Measurements from ENCODE around the gene HNRNPL. TPM values are rescaled to one million over a fixed set of nuclear protein-coding genes. Genes with fewer than 3 reads are reported as not detected.
"Not testable (repeated sequence)": the region's sequence is repeated elsewhere in the genome, so short reads cannot be mapped to it uniquely, and the experiment has no call there.

The HNRNPL gene
- total RNA-seq, 2 experiments from 2014 or later = 517 to 535 TPM

GRCh38 chr19:38830039-38830733, 19.6 kb downstream of the HNRNPL start:
- H3K4me1 Mint-ChIP-seq = peaks cover 40% of the 10 kb centered on the region
- POLR2A ChIA-PET = no interaction called here
- peak overlapping the region; percentile 89 for H3K4me3 Mint-ChIP-seq
- H3K27ac Mint-ChIP-seq = peak overlapping the region; percentile 90
- no peak for DNase-seq
- no peaks in the 10 kb centered on the region for H3K9me3 Mint-ChIP-seq
- CTCF ChIA-PET = interaction anchor here (0.8 to 1.1 kb wide), 3 partner anchors 8 to 100 kb away, joined by 3 to 5 read pairs (median 5); partner anchors contain the start of genes MRPS12 and SARS2
- no peaks in the 10 kb centered on the region for H3K27me3 Mint-ChIP-seq
- H3K36me3 Mint-ChIP-seq (ENCODE audit: low read depth) = peaks cover 34% of the 10 kb centered on the region

DNA sequence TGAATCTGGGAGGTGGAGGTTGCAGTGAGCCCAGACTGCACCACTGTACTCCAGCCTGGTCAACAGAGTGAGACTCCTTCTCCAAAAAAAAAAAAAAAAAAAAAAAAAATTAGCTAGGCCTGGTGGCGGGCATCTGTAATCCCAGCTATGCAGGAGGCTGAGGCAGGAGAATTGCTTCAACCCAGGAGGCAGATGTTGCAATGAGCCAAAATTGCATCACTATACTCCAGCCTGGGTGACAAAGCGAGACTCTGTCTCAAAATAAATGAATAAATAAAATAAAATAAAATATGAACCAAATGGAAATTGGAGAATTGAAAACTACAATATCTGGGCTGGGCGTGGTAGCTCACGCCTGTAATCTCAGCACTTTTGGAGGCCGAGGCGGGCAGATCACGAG, 20.6 kb downstream of the HNRNPL start:
- H3K36me3 Mint-ChIP-seq (ENCODE audit: low read depth) = peaks cover 37% of the 10 kb centered on the region
- H3K27ac Mint-ChIP-seq, H3K4me3 Mint-ChIP-seq, H3K27me3 Mint-ChIP-seq, POLR2A ChIA-PET, DNase-seq, H3K9me3 Mint-ChIP-seq: not testable (repeated sequence)
- H3K4me1 Mint-ChIP-seq = peaks cover 37% of the 10 kb centered on the region
- CTCF ChIA-PET = interaction anchor here (1.2 kb wide), 1 partner anchor 101 kb away, joined by 3 read pairs; the partner anchor contains the start of genes MRPS12 and SARS2

DNA sequence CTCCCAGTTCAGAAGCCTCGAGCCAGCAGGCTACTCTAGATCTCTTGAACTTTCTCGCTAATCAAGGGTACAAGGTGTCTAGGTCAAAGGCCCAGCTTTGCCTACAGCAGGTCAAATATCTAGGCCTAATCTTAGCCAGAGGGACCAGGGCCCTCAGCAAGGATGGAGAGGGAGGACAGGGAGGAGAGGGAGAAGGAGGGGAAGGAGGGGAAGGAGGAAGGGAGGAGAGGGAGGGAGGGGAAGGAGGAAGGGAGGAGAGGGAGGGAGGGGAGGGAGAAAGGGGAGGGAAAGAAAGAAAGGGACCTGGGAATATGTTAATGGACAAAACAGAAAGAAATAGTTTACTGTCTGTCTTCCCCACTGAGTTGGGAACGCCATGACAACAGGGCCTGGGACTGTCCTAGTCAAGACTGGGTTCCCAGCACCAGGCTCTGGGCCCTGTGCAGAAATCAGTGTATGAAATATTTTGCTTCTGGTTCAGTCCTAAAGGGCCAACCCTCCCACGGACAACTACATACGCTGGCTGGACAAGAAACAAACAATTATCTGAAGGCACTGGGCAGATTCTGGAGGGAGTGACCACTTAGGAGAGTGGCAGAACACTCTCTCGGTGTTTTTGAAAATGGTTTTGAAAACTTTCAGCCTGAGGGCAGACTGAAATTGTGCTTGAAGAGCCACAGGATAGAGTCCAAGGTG, 22.8 kb downstream of the HNRNPL start:
- H3K36me3 Mint-ChIP-seq (ENCODE audit: low read depth) = peaks cover 54% of the 10 kb centered on the region
- H3K9me3 Mint-ChIP-seq = no peaks in the 10 kb centered on the region
- CTCF ChIA-PET = interaction anchor here (1.2 kb wide), 1 partner anchor 192 kb away, joined by 5 read pairs; no protein-coding TSS in a partner anchor
- H3K27ac Mint-ChIP-seq = no peak overlapping the region
- H3K27me3 Mint-ChIP-seq = no peaks in the 10 kb centered on the region
- peaks cover 24% of the 10 kb centered on the region for H3K4me1 Mint-ChIP-seq
- no peak overlapping the region for H3K4me3 Mint-ChIP-seq
- POLR2A ChIA-PET = interaction anchor here (0.6 kb wide), 1 partner anchor 42 kb away, joined by 5 read pairs; no protein-coding TSS in a partner anchor
- no peak for DNase-seq

DNA sequence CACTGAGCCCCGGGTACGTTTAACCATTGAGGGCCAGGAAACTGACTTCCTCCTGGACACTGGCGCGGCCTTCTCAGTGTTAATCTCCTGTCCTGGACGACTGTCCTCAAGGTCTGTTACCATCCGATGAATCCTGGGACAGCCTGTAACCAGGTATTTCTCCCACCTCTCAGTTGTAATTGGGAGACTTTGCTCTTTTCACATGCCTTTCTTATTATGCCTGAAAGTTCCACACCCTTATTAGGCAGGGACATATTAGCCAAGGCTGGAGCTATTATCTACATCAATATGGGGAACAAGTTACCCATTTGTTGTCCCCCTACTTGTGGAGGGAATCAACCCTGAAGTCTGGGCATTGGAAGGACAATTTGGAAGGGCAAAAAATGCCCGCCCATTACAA, 23.9 kb downstream of the HNRNPL start:
- CTCF ChIA-PET = interaction anchor here (0.7 kb wide), 1 partner anchor 9 kb away, joined by 3 read pairs; no protein-coding TSS in a partner anchor
- H3K27me3 Mint-ChIP-seq, H3K9me3 Mint-ChIP-seq, H3K4me3 Mint-ChIP-seq, POLR2A ChIA-PET, H3K27ac Mint-ChIP-seq, DNase-seq: not testable (repeated sequence)
- H3K36me3 Mint-ChIP-seq (ENCODE audit: low read depth) = peaks cover 51% of the 10 kb centered on the region
- peaks cover 14% of the 10 kb centered on the region for H3K4me1 Mint-ChIP-seq

- H3K9me3 Mint-ChIP-seq, DNase-seq, POLR2A ChIA-PET, H3K27me3 Mint-ChIP-seq, H3K4me1 Mint-ChIP-seq, H3K4me3 Mint-ChIP-seq: not testable (repeated sequence)
- peaks cover 32% of the 10 kb centered on the region for H3K36me3 Mint-ChIP-seq (ENCODE audit: low read depth)
- H3K27ac Mint-ChIP-seq = peak overlapping the region; percentile 50
- CTCF ChIA-PET = interaction anchor here (0.9 to 1.6 kb wide), 3 partner anchors 9 to 65 kb away, joined by 3 to 5 read pairs (median 4); no protein-coding TSS in a partner anchor
These were observed 28.5 kb downstream of the HNRNPL start for GRCh38 chr19:38821230-38821825.

GRCh38 chr19:38819231-38819920, 30.4 kb downstream of the HNRNPL start:
- ChIA-PET CTCF (interaction anchor here (1.1 kb wide), 2 partner anchors 12 to 185 kb away, joined by 3 to 4 read pairs; partner anchors contain the start of gene ECH1), POLR2A (no interaction called here)
- H3K27me3 Mint-ChIP-seq = no peaks in the 10 kb centered on the region
- DNase-seq = no peak
- no peak overlapping the region for H3K27ac Mint-ChIP-seq
- peaks cover 37% of the 10 kb centered on the region for H3K36me3 Mint-ChIP-seq (ENCODE audit: low read depth)
- no peaks in the 10 kb centered on the region for H3K9me3 Mint-ChIP-seq
- no peak overlapping the region for H3K4me3 Mint-ChIP-seq
- no peaks in the 10 kb centered on the region for H3K4me1 Mint-ChIP-seq

GRCh38 chr19:38817081-38817480, 32.7 kb downstream of the HNRNPL start:
- no peak for DNase-seq
- ChIA-PET POLR2A (no interaction called here), CTCF (interaction anchor here (1.5 kb wide), 1 partner anchor 8 kb away, joined by 3 read pairs; no protein-coding TSS in a partner anchor)
- no peak overlapping the region for H3K27ac Mint-ChIP-seq
- H3K27me3 Mint-ChIP-seq = no peaks in the 10 kb centered on the region
- no peak overlapping the region for H3K4me3 Mint-ChIP-seq
- no peaks in the 10 kb centered on the region for H3K9me3 Mint-ChIP-seq
- no peaks in the 10 kb centered on the region for H3K4me1 Mint-ChIP-seq
- peaks cover 20% of the 10 kb centered on the region for H3K36me3 Mint-ChIP-seq (ENCODE audit: low read depth)

DNA sequence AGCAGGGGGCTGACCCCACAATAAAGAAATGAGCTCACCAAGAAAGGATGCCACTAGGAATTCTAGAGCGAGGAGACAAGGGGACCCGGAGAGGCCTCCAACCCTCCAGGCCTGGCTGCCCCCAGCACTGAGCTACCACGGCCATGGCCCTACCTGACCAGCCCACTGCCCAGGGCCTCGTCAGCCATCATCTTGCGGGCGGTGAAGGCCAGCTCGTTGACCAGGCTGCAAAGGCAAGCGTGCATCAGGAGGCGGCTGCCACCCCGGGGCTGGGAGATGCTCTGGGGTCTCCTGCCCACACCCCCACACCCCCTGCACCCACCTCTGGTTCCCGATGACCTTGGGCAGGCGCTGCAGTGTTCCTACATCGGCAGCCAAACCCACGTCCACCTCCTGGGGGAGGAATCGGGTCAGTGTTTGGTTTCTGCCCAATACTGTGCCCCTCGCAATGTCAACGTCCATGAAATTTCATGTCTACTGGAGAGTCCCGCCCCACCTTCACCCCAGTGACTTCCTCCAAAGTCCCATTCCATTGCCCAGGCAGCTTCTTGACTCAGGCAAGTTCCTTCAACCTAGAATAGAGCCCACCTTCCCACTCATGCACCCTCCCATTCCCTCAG, 33.5 kb downstream of the HNRNPL start:
- POLR2A ChIA-PET = no interaction called here
- H3K36me3 Mint-ChIP-seq (ENCODE audit: low read depth) = peaks cover 17% of the 10 kb centered on the region
- H3K9me3 Mint-ChIP-seq = no peaks in the 10 kb centered on the region
- no peak overlapping the region for H3K27ac Mint-ChIP-seq
- no peaks in the 10 kb centered on the region for H3K4me1 Mint-ChIP-seq
- DNase-seq = no peak
- CTCF ChIA-PET = interaction anchor here (1.5 kb wide), 1 partner anchor 9 kb away, joined by 3 read pairs; no protein-coding TSS in a partner anchor
- no peak overlapping the region for H3K4me3 Mint-ChIP-seq
- no peaks in the 10 kb centered on the region for H3K27me3 Mint-ChIP-seq

DNA sequence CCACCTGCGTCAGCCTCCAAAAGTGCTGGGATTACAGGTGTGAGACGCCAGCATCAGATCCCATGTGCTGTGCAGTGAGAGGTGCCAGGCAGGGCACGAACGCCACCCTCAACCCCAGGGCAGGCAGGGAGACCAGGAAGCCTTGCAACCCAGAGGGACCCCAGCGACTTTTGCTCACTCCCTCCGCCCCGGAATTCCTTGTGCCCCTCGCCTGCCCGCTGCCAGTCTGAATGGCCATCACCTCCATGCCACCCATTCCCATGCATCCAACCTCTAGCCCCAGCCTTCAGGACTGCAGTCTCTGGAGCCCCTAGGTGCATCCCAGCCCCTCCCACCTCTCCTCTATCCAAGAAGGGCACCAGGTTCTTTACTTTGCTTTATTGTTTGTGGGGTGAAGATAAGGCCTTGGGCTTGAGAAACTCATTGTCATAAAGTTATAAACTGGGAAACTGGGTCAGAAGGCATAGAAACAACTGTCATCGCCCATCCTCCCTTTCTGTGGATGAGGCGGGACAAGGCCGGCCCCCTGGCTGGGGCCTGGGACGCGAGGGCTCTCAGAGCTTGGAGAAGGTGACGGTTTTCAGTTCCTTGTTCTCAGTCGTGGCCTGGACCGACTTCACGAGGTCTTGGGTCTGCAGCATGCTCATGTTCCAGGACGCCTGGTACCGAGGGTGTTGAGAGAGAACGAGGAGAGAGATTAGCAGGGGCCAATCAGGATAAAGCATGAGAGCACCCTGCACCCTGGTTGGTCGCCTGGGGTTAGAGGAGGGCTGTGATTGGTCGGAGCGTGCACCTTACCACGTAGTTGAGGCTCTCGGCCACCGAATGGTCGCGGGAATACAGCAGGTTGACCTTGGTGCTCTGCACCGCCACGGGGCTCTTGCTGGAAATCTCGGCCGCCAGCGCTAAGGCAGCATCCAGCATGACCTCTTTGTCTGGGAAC, 34.5 kb downstream of the HNRNPL start:
- Mint-ChIP-seq H3K27me3 (no peaks in the 10 kb centered on the region), H3K36me3 (ENCODE audit: low read depth) (peaks cover 12% of the 10 kb centered on the region), H3K4me3 (no peak overlapping the region), H3K4me1 (no peaks in the 10 kb centered on the region), H3K9me3 (no peaks in the 10 kb centered on the region), H3K27ac (no peak overlapping the region)
- ChIA-PET CTCF (interaction anchor here (1.0 to 1.4 kb wide), 2 partner anchors 17 to 34 kb away, joined by 3 to 5 read pairs; partner anchors contain the start of gene ECH1), POLR2A (no interaction called here)
- DNase-seq = no peak

GRCh38 chr19:38813932-38814331, 35.9 kb downstream of the HNRNPL start:
- H3K27me3 Mint-ChIP-seq, DNase-seq, H3K9me3 Mint-ChIP-seq, H3K4me3 Mint-ChIP-seq, H3K4me1 Mint-ChIP-seq, POLR2A ChIA-PET, H3K27ac Mint-ChIP-seq: not testable (repeated sequence)
- CTCF ChIA-PET = interaction anchor here (0.6 to 1.4 kb wide), 4 partner anchors 9 to 35 kb away, joined by 3 to 5 read pairs (median 4); partner anchors contain the start of gene ECH1
- peaks cover 12% of the 10 kb centered on the region for H3K36me3 Mint-ChIP-seq (ENCODE audit: low read depth)

- Mint-ChIP-seq H3K27ac (no peak overlapping the region), H3K4me3 (no peak overlapping the region), H3K4me1 (no peaks in the 10 kb centered on the region), H3K9me3 (no peaks in the 10 kb centered on the region), H3K27me3 (no peaks in the 10 kb centered on the region), H3K36me3 (ENCODE audit: low read depth) (peaks cover 12% of the 10 kb centered on the region)
- POLR2A ChIA-PET = interaction anchor here (0.6 kb wide), 1 partner anchor 60 kb away, joined by 3 read pairs; no protein-coding TSS in a partner anchor
- CTCF ChIA-PET = interaction anchor here (0.6 to 0.7 kb wide), 2 partner anchors 35 to 53 kb away, joined by 4 read pairs; no protein-coding TSS in a partner anchor
- no peak for DNase-seq
These were observed 36.5 kb downstream of the HNRNPL start for GRCh38 chr19:38813323-38813722.

All from activated CD4-positive, alpha-beta T cell treated with anti-CD3 and anti-CD28 coated beads, Interleukin-2, amount 10 ng/mL, durations not matched to agents 7 days and 5 days (primary cell).